DOHH2 (cell line): ENCODE results near the gene FBLN1.

ENCODE experiments used
- H3F3A ChIP-seq: fragments of 200-600 bp; sonication (generic), shearing (Covaris generic); 2 replicates; pipeline ENCODE4 v1.6.0; 2016; ENCODE audit warnings: antibody characterized with exemption, mild to moderate bottlenecking; ENCODE audit not compliant: control insufficient read depth, insufficient read depth
- H3K27ac ChIP-seq: fragments of 200-600 bp; sonication (generic); 2 replicates; pipeline ENCODE4 v1.5.1; 2014; ENCODE audit warnings: low read depth, mild to moderate bottlenecking, low read length, moderate library complexity
- H3K27me3 ChIP-seq: fragments of 200-600 bp; sonication (generic); 2 replicates; pipeline ENCODE4 v1.6.1; 2014; ENCODE audit warnings: mild to moderate bottlenecking, low read length, mixed read lengths; ENCODE audit not compliant: control insufficient read depth
- H3K36me3 ChIP-seq: fragments of 200-600 bp; sonication (generic); 2 replicates; pipeline ENCODE4 v1.6.1; 2014; ENCODE audit warnings: mild to moderate bottlenecking, low read length, moderate library complexity, mixed read lengths; ENCODE audit not compliant: control insufficient read depth
- H3K4me1 ChIP-seq: fragments of 200-600 bp; sonication (generic); 2 replicates; pipeline ENCODE4 v1.6.1; 2014; ENCODE audit warnings: mild to moderate bottlenecking, low read length, mixed read lengths; ENCODE audit not compliant: control insufficient read depth
- H3K4me2 ChIP-seq: fragments of 200-600 bp; sonication (generic); 2 replicates; pipeline ENCODE4 v1.6.0; 2014; ENCODE audit warnings: mild to moderate bottlenecking, low read length, moderate library complexity
- H3K4me3 ChIP-seq: fragments of 200-600 bp; sonication (generic); 2 replicates; pipeline ENCODE4 v1.5.1; 2014; ENCODE audit warnings: mild to moderate bottlenecking, low read length, mixed read lengths
- H3K79me2 ChIP-seq: fragments of 200-600 bp; sonication (generic); 2 replicates; pipeline ENCODE4 v1.6.1; 2014; ENCODE audit warnings: mild to moderate bottlenecking, low read length, mixed read lengths; ENCODE audit not compliant: control insufficient read depth
- H3K9me2 ChIP-seq: fragments of 200-600 bp; sonication (generic); replicated peaks from 2 replicates; pipeline ENCODE4 v1.6.1; 2014; ENCODE audit warnings: mild to moderate bottlenecking, low read length, mixed read lengths; ENCODE audit not compliant: control insufficient read depth
- H3K9me3 ChIP-seq: fragments of 200-600 bp; sonication (generic); 2 replicates; pipeline ENCODE4 v1.6.1; 2014; ENCODE audit warnings: antibody characterized with exemption, low read length, mixed read lengths; ENCODE audit not compliant: control insufficient read depth, insufficient read depth
- H4K20me1 ChIP-seq: fragments of 200-600 bp; sonication (generic); 2 replicates; pipeline ENCODE4 v1.6.0; 2014; ENCODE audit warnings: low read depth, mild to moderate bottlenecking, antibody characterized with exemption, low read length, moderate library complexity; ENCODE audit not compliant: control insufficient read depth, insufficient read depth
- CTCF ChIP-seq: fragments of 200-600 bp; sonication (generic); IDR thresholded peaks from one replicate; pipeline ENCODE4 v1.5.1; 2014; ENCODE audit warnings: antibody characterized with exemption, mild to moderate bottlenecking, low read depth, low read length; ENCODE audit not compliant: poor library complexity, severe bottlenecking
- EZH2phosphoT487 ChIP-seq: fragments of 200-600 bp; sonication (generic); IDR thresholded peaks from 2 replicates; pipeline ENCODE4 v1.6.1; 2017; ENCODE audit warnings: borderline replicate concordance, mild to moderate bottlenecking, antibody characterized with exemption, low read length, moderate library complexity, mixed read lengths

FBLN1 gene

DNA sequence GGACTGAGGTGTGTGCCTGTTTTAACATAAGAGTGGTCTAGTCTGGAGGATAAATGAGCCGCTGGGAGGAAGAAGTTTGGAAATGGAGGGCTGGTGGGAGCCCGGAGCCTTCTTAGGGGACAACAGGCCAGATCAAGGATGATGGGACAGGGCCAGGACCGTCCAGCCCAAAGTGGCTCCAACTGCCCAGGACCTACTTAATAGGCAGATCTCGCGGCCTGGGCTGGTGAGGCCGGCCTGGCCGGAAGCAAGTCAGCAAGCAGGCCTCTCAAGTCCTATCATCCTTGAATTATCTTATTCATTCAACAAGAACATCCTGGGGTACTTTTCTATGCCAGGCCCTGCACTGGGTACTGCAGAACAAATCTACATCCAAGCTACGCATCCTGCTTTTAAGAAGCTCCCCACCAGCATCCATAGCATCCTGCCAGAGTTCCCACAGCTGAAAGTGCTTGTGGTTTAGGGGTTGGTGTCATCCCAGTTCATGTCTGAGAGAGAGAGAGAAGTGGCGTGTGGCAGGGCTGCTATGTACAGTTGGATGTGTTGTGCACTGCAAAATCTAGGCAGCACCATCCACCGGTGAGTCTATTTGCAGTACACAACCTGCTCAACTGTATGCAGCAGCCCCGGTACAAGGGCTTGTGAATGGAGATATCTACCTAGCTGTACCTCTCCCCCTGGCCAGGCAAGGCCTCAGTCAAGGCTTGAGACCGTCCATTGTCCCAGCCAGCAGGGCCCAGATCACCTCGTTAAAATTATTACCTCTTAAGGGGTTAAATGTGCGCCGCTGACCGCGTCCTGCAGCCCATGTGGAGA lies 82.1 kb downstream of the FBLN1 start:
- Histone ChIP-seq H3K27me3 (no peaks in the 10 kb centered on the region), H3K36me3 (no peaks in the 10 kb centered on the region), H3K79me2 (no peaks in the 10 kb centered on the region), H3K27ac (no peak overlapping the region), H3K4me1 (peaks cover 6% of the 10 kb centered on the region; the same call in 1 of the 2 replicates), H3K4me3 (no peak overlapping the region), H3F3A (no peaks in the 10 kb centered on the region), H4K20me1 (no peaks in the 10 kb centered on the region), H3K9me2 (no peaks in the 10 kb centered on the region), H3K4me2 (no peak overlapping the region), H3K9me3 (no peaks in the 10 kb centered on the region)
- TF ChIP-seq EZH2phosphoT487: no peak
- no peak for TF ChIP-seq CTCF

- no peaks in the 10 kb centered on the region for H4K20me1 ChIP-seq
- H3K9me3 ChIP-seq: no peaks in the 10 kb centered on the region
- no peak overlapping the region for H3K4me2 ChIP-seq
- H3K4me3 ChIP-seq: no peak overlapping the region
- no peaks in the 10 kb centered on the region for H3F3A ChIP-seq
- H3K79me2 ChIP-seq: no peaks in the 10 kb centered on the region
- no peaks in the 10 kb centered on the region for H3K36me3 ChIP-seq
- H3K27ac ChIP-seq: no peak overlapping the region
- TF ChIP-seq EZH2phosphoT487: no peak
- no peak for TF ChIP-seq CTCF
- H3K27me3 ChIP-seq: no peaks in the 10 kb centered on the region
- H3K9me2 ChIP-seq: no peaks in the 10 kb centered on the region
- peaks cover 6% of the 10 kb centered on the region; the same call in 1 of the 2 replicates for H3K4me1 ChIP-seq
These were observed 82.7 kb downstream of the FBLN1 start for GRCh38 chr22:45585437-45585755.

DNA sequence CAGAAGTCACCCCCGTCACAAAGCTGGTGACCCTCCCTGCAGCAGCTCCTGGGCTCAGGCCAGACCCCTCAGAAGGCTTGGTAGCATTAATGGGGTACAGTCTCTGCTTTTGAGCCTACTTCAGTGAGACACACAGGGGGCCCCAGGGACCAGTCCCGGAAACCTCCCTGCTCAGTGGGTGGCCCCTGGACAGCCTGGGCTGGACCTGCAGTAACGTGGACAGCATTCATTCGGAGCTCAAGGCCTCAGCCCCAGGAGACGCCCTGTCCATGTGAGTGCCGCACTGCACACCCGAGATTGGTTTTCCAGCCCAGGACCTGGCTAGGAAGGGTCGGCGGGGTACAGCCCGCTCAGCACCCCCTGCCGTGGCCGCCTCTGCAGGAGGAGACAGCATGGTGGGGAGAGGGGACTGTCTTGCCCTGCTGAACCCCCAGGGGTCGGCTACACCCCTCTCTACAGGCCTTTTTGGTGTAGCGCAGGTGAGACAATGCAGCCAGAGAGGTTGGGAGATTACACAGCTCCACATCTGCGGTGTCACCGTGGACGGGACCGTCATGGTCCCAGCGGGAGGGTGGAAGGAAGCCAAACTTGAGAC lies 83.4 kb downstream of the FBLN1 start:
- no peak overlapping the region for H3K4me3 ChIP-seq
- H3K9me3 ChIP-seq: no peaks in the 10 kb centered on the region
- H3F3A ChIP-seq: no peaks in the 10 kb centered on the region
- TF ChIP-seq CTCF: no peak
- TF ChIP-seq EZH2phosphoT487: no peak
- no peaks in the 10 kb centered on the region for H3K27me3 ChIP-seq
- no peaks in the 10 kb centered on the region for H3K79me2 ChIP-seq
- H3K4me1 ChIP-seq: peaks cover 6% of the 10 kb centered on the region; the same call in 1 of the 2 replicates
- no peaks in the 10 kb centered on the region for H3K36me3 ChIP-seq
- no peaks in the 10 kb centered on the region for H3K9me2 ChIP-seq
- H3K4me2 ChIP-seq: no peak overlapping the region
- no peaks in the 10 kb centered on the region for H4K20me1 ChIP-seq
- no peak overlapping the region for H3K27ac ChIP-seq
